Activated naive CD8-positive, alpha-beta T cell treated with anti-CD3 and anti-CD28 coated beads for 36 hours (primary cell): Measurements from ENCODE around the gene ARHGEF4. TPM values are rescaled to one million over a fixed set of nuclear protein-coding genes. Genes with fewer than 3 reads are reported as not detected.

Experiments
- DNase-seq: peaks from one replicate; pipeline ENCODE4 v3.0.0; 2021
- H3K27ac Mint-ChIP-seq: one replicate; pipeline ENCODE4 v1.8.0; 2022; ENCODE audit warnings: mild to moderate bottlenecking, moderate library complexity, mixed read lengths
- H3K27me3 Mint-ChIP-seq: one replicate; pipeline ENCODE4 v1.8.0; 2022; ENCODE audit warnings: mild to moderate bottlenecking, mixed read lengths
- H3K36me3 Mint-ChIP-seq: one replicate; pipeline ENCODE4 v1.8.0; 2021; ENCODE audit warnings: mild to moderate bottlenecking, mixed read lengths
- H3K4me1 Mint-ChIP-seq: one replicate; pipeline ENCODE4 v1.8.0; 2021; ENCODE audit warnings: mixed read lengths
- H3K4me3 Mint-ChIP-seq: one replicate; pipeline ENCODE4 v1.8.0; 2022; ENCODE audit warnings: mild to moderate bottlenecking, moderate library complexity, mixed read lengths
- H3K9me3 Mint-ChIP-seq: one replicate; pipeline ENCODE4 v1.8.0; 2022; ENCODE audit warnings: mixed read lengths
- total RNA-seq, 2 experiments: library from RNA; stranded (reverse); gene quantifications; one replicate each; pipeline ENCODE4 v1.2.3, GENCODE V29; 2021

The ARHGEF4 gene
- total RNA-seq, 2 experiments from 2014 or later: 2.8 to 3.3 TPM

- H3K36me3 Mint-ChIP-seq: no peaks in the 10 kb centered on the region
- no peak overlapping the region for H3K27ac Mint-ChIP-seq
- peak; percentile 62 for DNase-seq
- no peaks in the 10 kb centered on the region for H3K9me3 Mint-ChIP-seq
- H3K4me3 Mint-ChIP-seq: no peak overlapping the region
- peaks cover 3% of the 10 kb centered on the region for H3K4me1 Mint-ChIP-seq
- no peaks in the 10 kb centered on the region for H3K27me3 Mint-ChIP-seq
Measured at GRCh38 chr2:130873700-130874346, 37.1 kb downstream of the ARHGEF4 start.

- Mint-ChIP-seq H3K27me3 (no peaks in the 10 kb centered on the region), H3K36me3 (no peaks in the 10 kb centered on the region), H3K4me3 (no peak overlapping the region), H3K27ac (no peak overlapping the region), H3K9me3 (no peaks in the 10 kb centered on the region), H3K4me1 (peaks cover 3% of the 10 kb centered on the region)
- no peak for DNase-seq
Measured at GRCh38 chr2:130874512-130874911, 37.8 kb downstream of the ARHGEF4 start.

GRCh38 chr2:130875935-130876334, 39.2 kb downstream of the ARHGEF4 start:
- Mint-ChIP-seq H3K4me1 (peaks cover 3% of the 10 kb centered on the region), H3K36me3 (no peaks in the 10 kb centered on the region), H3K4me3 (no peak overlapping the region), H3K9me3 (no peaks in the 10 kb centered on the region), H3K27ac (no peak overlapping the region), H3K27me3 (no peaks in the 10 kb centered on the region)
- DNase-seq: no peak

GRCh38 chr2:130877258-130877657, 40.5 kb downstream of the ARHGEF4 start:
- Mint-ChIP-seq H3K9me3 (no peaks in the 10 kb centered on the region), H3K27me3 (no peaks in the 10 kb centered on the region), H3K4me3 (no peak overlapping the region), H3K36me3 (no peaks in the 10 kb centered on the region), H3K27ac (no peak overlapping the region), H3K4me1 (peaks cover 3% of the 10 kb centered on the region)
- no peak for DNase-seq

GRCh38 chr2:130878316-130878715, 41.6 kb downstream of the ARHGEF4 start:
- no peak for DNase-seq
- Mint-ChIP-seq H3K36me3 (no peaks in the 10 kb centered on the region), H3K9me3 (no peaks in the 10 kb centered on the region), H3K4me3 (no peak overlapping the region), H3K27me3 (no peaks in the 10 kb centered on the region), H3K27ac (no peak overlapping the region), H3K4me1 (peaks cover 3% of the 10 kb centered on the region)

- DNase-seq: no peak
- Mint-ChIP-seq H3K36me3 (no peaks in the 10 kb centered on the region), H3K27me3 (no peaks in the 10 kb centered on the region), H3K9me3 (no peaks in the 10 kb centered on the region), H3K4me3 (no peak overlapping the region), H3K27ac (no peak overlapping the region), H3K4me1 (peaks cover 2% of the 10 kb centered on the region)
Measured at GRCh38 chr2:130878933-130879332, 42.2 kb downstream of the ARHGEF4 start.

GRCh38 chr2:130882111-130882690, 45.5 kb downstream of the ARHGEF4 start:
- Mint-ChIP-seq H3K27me3 (no peaks in the 10 kb centered on the region), H3K27ac (no peak overlapping the region), H3K4me1 (no peaks in the 10 kb centered on the region), H3K4me3 (no peak overlapping the region), H3K9me3 (no peaks in the 10 kb centered on the region), H3K36me3 (no peaks in the 10 kb centered on the region)
- DNase-seq: no peak

- DNase-seq: no peak
- H3K27ac Mint-ChIP-seq: no peak overlapping the region
- H3K9me3 Mint-ChIP-seq: no peaks in the 10 kb centered on the region
- no peak overlapping the region for H3K4me3 Mint-ChIP-seq
- no peaks in the 10 kb centered on the region for H3K36me3 Mint-ChIP-seq
- H3K4me1 Mint-ChIP-seq: no peaks in the 10 kb centered on the region
- no peaks in the 10 kb centered on the region for H3K27me3 Mint-ChIP-seq
Measured at GRCh38 chr2:130882991-130883390, 46.3 kb downstream of the ARHGEF4 start.

- H3K36me3 Mint-ChIP-seq: no peaks in the 10 kb centered on the region
- DNase-seq: no peak
- no peak overlapping the region for H3K4me3 Mint-ChIP-seq
- no peaks in the 10 kb centered on the region for H3K9me3 Mint-ChIP-seq
- no peak overlapping the region for H3K27ac Mint-ChIP-seq
- H3K4me1 Mint-ChIP-seq: no peaks in the 10 kb centered on the region
- H3K27me3 Mint-ChIP-seq: no peaks in the 10 kb centered on the region
Measured at GRCh38 chr2:130883496-130883895, 46.8 kb downstream of the ARHGEF4 start.

- Mint-ChIP-seq H3K9me3 (no peaks in the 10 kb centered on the region), H3K4me3 (no peak overlapping the region), H3K36me3 (no peaks in the 10 kb centered on the region), H3K27ac (no peak overlapping the region), H3K27me3 (no peaks in the 10 kb centered on the region), H3K4me1 (no peaks in the 10 kb centered on the region)
- DNase-seq: no peak
Measured at GRCh38 chr2:130884013-130884412, 47.3 kb downstream of the ARHGEF4 start.

GRCh38 chr2:130884503-130884902, 47.8 kb downstream of the ARHGEF4 start:
- Mint-ChIP-seq H3K27me3 (peaks cover 3% of the 10 kb centered on the region), H3K27ac (no peak overlapping the region), H3K36me3 (no peaks in the 10 kb centered on the region), H3K4me1 (no peaks in the 10 kb centered on the region), H3K4me3 (no peak overlapping the region), H3K9me3 (no peaks in the 10 kb centered on the region)
- no peak for DNase-seq

GRCh38 chr2:130887643-130888042, 50.9 kb downstream of the ARHGEF4 start:
- Mint-ChIP-seq H3K9me3 (peaks cover 2% of the 10 kb centered on the region), H3K4me1 (no peaks in the 10 kb centered on the region), H3K4me3 (no peak overlapping the region), H3K27ac (no peak overlapping the region), H3K36me3 (no peaks in the 10 kb centered on the region), H3K27me3 (peaks cover 10% of the 10 kb centered on the region)
- DNase-seq: no peak

- Mint-ChIP-seq H3K4me1 (no peaks in the 10 kb centered on the region), H3K9me3 (peaks cover 2% of the 10 kb centered on the region), H3K27me3 (peaks cover 16% of the 10 kb centered on the region), H3K27ac (no peak overlapping the region), H3K36me3 (no peaks in the 10 kb centered on the region), H3K4me3 (no peak overlapping the region)
- DNase-seq: no peak
Measured at GRCh38 chr2:130890941-130891669, 54.4 kb downstream of the ARHGEF4 start.

- H3K27me3 Mint-ChIP-seq: peaks cover 16% of the 10 kb centered on the region
- no peaks in the 10 kb centered on the region for H3K4me1 Mint-ChIP-seq
Measured at GRCh38 chr2:130891966-130892365, 55.3 kb downstream of the ARHGEF4 start.

GRCh38 chr2:130892793-130893785, 56.4 kb downstream of the ARHGEF4 start:
- H3K4me1 Mint-ChIP-seq: no peaks in the 10 kb centered on the region
- no peak for DNase-seq
- peaks cover 2% of the 10 kb centered on the region for H3K9me3 Mint-ChIP-seq
- no peak overlapping the region for H3K4me3 Mint-ChIP-seq
- H3K27ac Mint-ChIP-seq: no peak overlapping the region
- no peaks in the 10 kb centered on the region for H3K36me3 Mint-ChIP-seq
- peaks cover 16% of the 10 kb centered on the region for H3K27me3 Mint-ChIP-seq

More at GRCh38 chr2:130891966-130892365, 55.3 kb downstream of the ARHGEF4 start:
- Mint-ChIP-seq H3K36me3 (no peaks in the 10 kb centered on the region), H3K9me3 (peaks cover 2% of the 10 kb centered on the region), H3K4me3 (no peak overlapping the region), H3K27ac (no peak overlapping the region)
- no peak for DNase-seq
